ENCODE measurements around the gene PACSIN2.
"Not testable (repeated sequence)": the region's sequence is repeated elsewhere in the genome, so short reads cannot be mapped to it uniquely, and the experiment has no call there.

PACSIN2 gene

DNA sequence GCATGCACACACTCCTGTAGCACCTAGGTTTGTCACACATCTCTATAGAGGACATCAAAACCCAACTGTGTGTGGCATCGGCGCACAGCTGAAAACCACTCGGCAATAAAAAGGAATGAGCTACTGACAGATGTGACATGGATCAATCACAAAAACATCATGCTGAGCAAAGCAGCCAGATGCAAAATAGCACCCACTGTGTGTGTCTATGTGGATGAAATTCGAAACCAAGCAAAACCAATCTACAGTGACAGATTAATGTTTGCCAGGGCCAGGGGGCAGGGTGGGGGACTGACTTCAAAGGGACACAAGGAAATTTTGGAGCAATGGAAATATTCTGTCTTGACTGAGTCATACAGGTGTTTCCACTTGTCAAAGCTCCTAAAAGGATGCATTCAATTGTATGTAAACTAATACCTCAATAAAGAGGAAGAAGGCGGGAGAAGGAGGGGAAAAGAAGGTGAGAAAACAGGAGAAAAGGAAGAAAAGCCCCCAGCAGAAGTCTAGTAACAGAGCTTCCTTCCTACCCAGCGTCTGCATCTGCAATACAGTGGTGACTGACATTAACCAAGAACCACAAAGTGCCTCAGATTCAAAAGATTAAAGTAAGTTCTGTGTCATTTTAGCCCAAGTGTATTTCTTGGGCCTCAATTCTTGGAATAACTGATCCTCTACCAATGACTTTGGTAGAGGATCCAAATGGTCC lies 49.8 kb downstream of the PACSIN2 start:
- peak; percentile 8 for DNase-seq (ENCODE audit: low read depth)

DNA sequence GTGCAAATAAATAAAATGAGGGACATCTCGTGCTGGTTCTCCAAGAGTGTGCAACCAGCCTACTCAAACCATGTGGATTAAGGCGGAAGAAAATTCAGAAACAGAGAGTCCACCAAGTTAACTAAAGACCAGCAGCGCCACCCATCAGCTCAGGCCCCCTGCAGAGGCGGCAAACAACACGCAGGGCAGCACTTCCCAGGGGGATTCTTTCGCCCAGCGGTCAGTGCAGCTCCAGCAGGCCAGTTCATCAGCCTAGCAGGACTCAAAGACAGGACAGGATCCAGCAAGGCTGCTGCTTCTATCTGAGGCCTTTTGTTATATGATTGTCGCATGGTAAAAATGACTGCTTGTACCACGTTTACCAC lies 51.7 kb downstream of the PACSIN2 start:
- no peak for DNase-seq (ENCODE audit: low read depth)

DNA sequence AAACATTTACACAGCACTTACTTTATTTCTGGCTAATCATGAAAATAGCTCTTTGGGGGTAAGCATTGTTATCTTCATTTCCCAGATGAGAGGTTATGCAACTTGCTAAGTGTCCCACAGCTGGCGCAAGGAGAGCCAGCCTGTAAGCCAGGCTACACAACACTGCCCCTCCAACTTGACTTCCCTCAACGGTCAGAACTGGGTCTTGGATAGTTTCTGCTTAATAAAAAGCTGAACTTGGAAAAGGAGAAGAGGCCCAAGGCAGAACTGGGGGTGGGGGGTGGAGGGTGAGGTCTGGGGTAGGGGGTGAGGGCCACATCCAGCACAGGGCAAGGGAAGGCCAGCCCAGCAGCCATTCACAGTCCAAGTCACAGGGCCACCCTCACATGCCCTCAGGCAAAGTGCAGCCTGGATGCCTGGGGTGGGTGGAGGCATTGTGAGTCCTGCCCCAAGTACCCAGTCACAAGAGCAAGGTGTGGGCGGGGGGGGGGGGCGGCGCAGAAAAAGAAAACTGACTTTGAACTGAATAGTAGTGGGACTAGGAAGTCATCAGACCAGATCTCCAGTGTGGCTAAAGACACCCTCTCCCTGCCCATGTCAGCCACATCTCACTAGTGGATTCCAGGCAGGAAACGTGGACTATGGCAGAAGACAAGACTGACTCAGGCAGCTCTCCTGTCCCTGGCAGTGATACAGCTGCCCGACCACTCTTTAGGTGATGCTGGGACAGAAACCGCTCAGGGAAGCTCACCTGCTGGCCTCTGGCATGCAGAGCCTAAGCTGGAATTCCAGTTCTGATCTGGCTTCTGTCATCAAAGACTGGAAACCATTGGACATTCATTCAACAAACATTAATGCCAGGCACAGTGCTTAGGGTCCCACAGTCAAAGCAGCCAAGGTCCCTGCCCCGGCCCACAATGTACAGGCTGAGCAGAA lies 52.4 kb downstream of the PACSIN2 start:
- no peak for DNase-seq (ENCODE audit: low read depth)

DNA sequence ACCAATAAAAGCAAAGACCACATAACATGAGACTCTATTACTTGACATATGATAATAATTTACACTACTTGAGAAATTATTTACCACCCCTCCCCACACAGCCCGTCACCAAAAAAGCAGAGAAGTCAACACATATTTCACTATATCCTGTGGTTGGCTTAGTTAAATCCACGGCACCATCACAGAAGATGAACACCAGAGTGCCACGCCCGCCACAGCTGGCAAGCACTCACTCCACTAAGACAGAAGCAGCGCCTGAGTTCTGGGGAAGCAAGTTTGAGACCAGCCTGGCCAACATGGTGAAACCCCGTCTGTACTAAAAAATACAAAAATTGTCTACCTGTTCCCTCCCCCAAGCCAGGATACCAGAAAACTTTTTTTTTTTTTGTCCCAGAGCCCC lies 53.1 kb downstream of the PACSIN2 start:
- no peak for DNase-seq (ENCODE audit: low read depth)

DNA sequence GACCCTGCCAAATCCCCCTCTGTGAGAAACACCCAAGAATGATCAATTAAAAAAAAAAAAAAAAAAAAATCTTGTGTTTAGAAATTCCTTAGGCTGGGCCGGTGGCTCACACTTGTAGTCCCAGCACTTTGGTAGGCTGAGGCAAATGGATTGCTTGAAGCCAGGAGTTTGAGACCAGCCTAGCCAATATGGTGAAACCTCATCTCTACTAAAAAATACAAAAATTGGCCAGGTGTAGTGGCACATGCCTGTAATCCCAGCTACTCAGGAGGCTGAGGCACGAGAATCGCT lies 53.6 kb downstream of the PACSIN2 start:
- not testable (repeated sequence) for DNase-seq (ENCODE audit: low read depth)

DNA sequence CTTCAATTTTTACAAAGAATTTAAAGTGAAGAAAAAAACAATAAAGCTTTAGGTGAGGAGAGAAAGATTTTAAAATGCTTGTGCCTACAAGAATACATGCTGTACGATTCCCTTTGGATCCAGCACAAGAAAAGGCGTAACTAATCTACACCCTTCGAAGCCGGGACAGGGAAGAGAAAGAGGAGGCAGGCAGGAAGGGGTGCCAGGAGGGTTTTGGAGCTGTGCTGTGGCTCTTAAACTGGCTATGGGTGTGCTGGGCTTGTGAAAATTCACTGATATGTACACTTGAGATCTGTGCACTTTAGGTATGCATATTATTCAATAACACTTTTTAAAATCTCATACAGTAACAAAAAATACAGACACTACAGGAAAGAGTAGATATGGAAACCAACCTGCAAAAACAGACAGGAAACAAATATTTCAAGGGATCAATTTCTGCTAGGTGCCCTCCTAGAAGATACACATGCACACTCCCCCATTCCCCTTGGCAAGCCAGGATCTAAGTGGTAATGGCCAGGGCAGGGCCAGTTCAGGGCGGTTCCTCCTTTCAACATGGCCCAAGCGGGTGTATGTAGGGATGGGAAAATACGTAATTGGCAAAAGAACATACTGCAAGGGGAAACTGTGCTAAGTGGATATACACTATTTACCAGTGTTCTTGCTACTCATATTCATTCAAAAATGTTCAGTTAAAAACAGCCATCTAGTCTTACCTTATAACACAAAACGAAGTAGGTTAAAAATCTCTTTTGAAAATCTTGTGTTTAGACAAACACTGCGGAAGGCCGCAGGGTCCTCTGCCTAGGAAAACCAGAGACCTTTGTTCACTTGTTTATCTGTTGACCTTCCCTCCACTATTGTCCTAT lies 54.2 kb downstream of the PACSIN2 start:
- no peak for DNase-seq (ENCODE audit: low read depth)

DNA sequence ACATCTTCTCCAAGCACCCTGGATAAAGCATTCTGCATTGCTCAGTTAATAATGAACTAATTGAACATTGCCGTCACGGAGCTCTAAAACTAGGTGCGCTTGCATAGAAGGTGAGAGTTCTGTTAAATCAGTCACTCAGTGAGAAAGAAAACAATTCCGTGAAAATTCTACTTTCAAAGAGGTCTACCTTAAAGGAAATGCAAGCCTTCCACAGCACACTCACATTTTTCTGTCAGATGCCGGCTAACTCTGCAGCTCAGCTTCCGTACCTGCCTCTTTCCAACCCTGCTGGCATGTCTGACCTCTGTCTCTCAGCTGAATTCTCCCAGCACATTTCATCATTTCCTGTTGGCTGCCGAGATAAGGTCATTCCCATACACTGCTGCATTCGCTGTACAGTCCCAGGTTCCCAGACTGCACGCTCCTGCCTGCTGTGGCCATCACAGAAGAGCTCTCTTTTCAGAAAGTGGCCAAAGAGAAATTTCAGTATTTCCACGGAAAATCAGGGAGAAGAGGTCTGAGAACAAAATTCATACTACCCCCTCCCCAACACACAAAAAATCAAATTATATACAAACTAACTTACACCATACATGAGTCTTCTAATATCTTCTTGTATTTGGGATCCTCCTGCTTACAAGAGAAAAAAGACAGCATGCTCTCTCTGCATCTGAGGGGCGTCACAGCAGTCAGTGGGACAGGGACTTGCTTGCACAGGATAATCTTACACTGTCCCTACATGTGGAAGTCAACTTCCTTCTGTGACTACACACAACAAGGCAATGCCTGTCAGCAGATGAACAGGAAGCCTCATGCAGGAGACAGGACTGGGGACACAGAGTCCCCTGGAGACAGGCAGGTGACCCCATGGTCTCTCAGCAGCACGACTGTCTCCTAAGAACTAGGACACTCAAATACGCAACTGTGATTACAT lies 55.1 kb downstream of the PACSIN2 start:
- no peak for DNase-seq (ENCODE audit: low read depth)

DNA sequence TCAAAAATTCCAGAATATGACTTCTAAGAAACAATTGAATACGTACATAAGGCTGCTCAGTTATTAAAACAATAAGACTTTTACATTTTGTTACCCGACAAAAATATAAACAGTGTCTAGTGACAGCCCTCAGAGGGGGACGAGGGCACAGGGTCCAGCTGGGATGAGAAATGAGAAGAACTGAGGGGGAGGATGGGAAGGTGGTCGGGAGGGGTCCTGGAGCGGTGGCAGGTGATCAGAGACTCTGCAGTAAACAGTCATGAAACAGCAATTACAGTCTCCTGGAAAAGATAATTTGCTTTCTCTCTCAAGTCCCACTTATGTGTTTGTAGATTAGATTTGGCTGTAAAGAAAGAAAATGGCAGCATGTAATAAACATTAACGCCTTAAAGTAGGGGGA lies 56.0 kb downstream of the PACSIN2 start:
- DNase-seq (ENCODE audit: low read depth), result no peak

DNA sequence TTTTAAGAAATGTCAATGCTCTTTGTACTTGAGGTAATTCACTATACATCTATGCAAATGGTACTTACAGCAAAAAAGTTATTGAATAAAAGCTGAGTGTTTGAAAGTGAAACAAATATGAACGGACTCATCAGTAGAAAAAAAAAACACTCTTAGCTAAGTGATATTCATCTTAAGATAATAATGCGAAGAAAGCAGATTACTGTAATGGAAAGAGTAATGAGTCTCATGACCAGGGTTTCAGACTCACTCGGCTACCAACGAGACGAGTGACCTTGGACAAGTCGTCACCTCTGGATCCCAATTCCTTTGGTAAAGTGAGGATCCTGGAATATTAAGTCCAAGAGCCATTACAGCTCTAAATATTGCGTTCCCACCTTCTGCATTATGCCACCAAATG lies 57.0 kb downstream of the PACSIN2 start:
- no peak for DNase-seq (ENCODE audit: low read depth)

DNA sequence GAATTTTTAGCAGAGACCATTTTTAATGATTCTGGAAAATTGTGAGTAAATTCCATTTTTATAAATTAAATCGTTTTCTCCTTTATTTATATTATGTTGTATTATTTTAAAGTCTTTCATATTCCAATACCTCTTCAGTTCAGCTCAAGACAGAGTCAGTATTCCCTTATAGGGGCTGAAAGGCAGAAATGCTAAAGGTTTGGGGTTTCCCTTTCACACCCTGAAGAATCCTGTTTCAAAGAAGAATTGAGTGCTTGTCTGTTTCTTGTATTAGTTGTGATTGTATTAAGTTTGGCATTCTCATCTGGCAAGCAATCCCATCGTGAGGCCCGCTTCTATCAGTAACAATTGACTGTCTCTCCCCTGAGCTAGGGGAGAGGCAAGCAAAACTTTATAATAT lies 57.4 kb downstream of the PACSIN2 start:
- DNase-seq (ENCODE audit: low read depth), result no peak

DNA sequence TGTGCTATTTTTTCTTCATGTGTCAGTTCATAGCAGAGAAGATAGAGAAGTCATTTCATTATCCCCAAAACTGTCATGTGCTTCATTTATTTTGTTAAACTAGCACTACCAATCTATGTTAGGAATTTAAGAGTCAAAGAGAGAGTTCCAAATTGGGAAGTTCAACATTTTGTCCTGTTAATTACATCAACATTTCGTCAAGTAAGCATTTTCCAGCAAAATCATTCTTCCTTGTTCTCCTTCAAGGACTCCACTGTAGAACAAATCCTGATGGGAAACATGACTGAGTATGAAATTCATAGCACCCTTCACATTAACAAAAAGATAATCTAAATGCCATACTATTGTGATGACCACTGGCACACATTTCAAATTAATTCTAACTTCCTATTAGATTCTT lies 59.1 kb downstream of the PACSIN2 start:
- DNase-seq (ENCODE audit: low read depth), result no peak

DNA sequence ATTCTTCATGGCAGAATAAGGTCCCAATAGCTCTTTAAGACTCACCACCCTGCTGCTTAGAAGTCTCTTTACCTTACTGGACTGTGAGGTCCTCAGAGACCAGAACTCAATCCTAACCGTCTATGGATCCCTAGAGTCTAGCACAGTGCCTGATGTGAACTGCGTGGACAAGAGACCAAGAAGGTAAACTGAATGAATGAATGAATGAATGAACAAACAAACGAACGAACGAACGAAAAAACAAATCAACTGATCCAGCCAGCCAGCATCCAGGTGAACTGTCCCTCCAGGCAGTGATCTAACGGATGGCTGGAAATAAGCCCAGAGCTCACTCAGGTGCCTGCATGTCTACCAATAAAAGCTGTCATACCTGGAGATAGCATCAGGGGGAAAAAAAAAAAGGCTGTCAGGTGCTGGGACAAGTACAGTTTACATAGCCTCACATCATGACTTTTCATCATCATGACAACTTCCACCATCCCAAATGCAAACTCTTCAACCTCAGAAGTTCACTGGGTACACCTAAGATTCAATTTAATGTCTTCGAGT lies 59.8 kb downstream of the PACSIN2 start:
- no peak for DNase-seq (ENCODE audit: low read depth)

DNA sequence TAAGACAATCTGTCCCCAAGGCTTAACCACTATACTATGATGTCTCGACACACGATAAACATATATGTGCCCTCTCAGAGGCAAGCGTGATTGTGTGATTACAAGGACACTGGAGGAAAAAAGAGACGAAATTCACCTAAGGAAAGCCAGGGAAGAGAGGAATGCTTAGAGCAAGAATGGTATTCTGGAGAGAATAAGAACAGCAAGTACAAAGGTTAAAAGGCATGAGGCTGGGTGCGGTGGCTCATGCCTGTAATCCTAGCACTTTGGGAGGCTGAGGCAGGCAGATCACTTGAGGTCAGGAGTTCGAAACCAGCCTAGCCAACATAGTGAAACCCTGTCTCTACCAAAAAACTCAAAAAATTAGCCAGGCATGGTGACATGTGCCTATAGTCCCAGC lies 61.2 kb downstream of the PACSIN2 start:
- DNase-seq (ENCODE audit: low read depth), result not testable (repeated sequence)

DNA sequence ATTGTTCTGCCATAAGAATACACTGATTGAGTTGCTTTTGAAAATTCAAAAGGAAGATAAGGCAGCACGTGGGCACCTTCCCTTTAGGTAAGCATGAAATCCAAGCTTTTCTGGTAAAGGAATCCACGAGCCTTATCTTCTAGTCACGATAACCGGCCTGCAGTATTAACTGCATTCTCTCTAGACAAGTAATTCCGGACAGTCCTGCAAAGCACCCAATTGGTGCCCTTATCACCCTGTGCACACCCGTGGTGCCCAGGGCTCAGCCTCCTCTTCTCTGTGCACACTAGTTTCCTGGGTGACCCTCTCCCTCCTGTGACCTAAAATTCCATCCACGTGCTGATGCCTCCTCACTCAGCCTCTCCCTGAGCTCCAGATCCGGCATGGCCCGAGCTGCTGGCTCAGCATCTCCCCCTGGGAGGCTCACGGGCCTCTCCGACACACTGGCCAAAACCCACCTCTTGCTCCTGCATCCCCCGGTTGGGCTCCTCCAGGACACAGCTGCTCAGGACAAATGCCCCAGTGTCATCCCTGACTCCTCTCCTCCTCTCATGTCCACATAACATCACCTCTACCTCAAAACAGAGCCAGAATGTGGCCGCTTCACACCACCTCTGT lies 63.7 kb downstream of the PACSIN2 start:
- no peak for DNase-seq (ENCODE audit: low read depth)

DNA sequence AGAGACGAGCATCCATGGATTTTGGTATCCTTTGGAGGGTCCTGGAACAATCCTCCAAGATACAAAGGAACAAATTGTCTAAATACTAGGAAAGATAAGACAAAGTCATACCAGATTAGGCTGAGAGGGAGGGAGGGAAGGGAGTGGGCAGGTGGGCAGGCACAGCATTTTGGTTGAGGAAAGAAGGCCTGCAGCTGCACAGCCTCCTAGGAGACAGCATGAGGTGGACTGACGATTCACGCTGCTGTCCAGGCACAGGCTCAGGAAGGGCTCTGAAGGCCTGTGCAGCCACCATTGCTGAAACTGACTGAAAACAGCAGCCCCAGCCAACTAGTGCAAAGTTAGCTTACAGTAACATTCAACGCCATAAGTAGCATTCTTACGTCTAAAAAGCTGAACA lies 64.7 kb downstream of the PACSIN2 start:
- no peak for DNase-seq (ENCODE audit: low read depth)

DNA sequence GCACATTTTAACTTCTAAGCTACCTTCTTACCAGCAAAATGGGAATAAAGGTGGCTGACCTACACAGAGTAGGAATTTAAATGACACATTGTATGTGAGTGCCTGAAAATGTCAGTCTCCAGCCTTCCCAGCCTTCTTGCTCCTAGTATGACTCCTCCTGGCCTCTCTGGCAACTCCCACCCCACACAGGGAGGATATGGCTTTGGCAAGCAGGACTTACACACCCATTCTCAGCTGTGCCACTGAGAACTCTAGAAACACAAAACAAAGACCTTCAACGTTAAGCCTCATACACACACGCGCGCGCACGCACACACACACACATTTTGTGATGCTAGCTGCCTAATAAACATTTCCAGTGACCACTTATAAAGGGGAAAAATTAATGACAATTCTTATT lies 65.8 kb downstream of the PACSIN2 start:
- DNase-seq (ENCODE audit: low read depth), result no peak

DNA sequence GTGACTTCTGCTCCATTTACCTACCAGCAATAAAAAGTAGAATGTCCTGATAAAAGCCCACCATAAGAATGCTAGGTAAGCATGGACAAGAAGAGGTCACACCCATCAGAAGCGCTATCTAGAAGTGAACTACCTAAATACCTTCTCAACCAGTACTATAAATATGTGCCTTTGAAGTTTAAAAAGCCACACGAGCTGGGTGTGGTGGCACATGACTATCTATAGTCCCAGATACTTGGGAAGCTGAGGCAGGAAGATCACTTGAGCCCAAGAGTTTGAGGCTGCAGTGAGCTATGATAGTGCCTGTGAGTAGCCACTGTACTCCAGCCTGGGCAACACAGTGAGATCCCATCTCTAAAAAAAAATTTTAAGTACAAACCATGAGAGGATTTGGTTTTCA lies 66.7 kb downstream of the PACSIN2 start:
- no peak for DNase-seq (ENCODE audit: low read depth)

DNA sequence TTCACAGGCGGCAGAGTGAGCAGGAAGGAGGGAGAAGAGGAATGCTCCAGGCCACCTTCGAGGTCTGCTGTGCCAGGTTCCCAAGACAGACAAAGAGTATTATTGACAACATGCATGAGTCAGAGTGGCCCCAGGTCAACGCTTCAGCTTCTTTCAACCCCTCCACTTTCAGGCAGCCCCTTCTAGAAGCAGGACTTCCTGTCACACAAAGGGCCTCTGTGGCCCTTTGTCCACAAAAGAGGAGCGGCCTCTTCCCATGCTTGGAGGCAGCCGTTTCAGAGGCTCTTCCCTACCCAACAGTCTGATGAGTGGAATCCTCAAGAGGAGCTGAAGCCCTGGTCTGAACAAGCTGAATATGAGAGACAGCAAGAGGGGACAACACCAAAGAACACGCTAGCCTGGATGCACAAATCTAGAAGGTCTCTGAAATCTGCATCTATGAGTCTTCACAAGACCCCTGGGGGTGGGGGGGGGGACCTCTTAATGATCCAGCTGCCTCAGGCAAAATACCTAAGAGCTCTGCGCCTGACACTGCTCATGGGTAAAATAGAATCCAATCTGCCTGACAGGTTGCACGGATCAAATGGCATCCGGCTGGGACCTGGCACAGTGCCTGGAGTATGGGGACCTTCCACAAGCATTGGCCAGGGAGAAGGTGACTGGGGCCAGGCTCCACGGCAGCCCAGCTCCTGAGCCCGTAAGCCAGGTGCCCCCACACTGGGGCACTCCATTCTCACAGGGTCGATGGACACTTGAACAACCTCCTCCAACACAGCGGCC lies 67.5 kb downstream of the PACSIN2 start:
- DNase-seq (ENCODE audit: low read depth), result no peak

DNA sequence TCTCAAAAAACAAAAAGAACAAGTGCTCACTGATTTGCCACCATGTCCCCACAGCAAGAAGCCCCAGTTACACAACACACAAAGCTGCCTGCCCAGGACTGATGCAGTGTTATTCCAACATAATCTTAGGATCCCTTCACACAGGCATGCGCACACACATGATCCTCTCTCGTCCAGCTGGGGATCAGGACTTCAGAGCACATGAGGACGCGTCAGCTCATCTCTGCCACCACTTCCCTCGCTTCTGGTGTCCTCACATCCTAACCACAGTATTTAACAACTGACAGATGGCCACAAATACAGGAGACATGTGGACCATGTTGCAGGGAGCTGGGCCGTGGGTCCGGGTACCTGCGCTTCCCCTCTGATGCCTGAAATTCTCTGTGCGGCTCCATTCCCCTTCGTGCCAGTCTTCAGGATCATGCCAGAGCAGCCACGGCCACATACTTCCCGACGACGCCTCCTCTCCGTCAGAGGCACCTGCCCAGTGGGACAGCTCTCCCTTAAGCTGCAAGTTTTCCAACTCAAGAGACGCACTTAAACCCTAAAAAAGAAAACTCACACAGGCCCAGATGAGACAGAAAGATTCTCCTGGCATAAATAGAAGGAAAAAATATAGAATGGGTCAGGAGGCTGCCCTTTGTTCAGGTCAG lies 68.3 kb downstream of the PACSIN2 start:
- no peak for DNase-seq (ENCODE audit: low read depth)

DNA sequence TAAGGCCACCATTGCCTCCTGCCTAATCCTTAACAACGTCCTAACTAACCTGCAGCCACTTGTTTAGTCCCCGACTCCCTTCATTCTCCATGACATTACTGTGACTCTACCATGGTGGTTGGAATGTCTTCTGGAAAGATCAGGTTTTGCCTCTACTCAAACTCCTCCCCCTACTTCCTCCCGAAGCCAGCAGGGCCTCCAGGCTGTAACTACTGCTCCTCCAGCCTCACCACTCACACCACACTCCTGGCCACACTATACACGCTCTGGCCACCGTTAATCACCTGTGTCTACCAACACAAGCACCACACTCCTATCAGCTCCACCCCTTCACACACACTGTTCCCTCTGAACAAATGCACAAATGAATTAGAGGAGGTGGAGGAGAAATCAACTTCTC lies 69.2 kb downstream of the PACSIN2 start:
- no peak for DNase-seq (ENCODE audit: low read depth)
